HG03571 (cell line): Measurements from ENCODE around the gene NSDHL.

Source experiments
- ATAC-seq: cut with Tn5 transposase; IDR thresholded peaks from one replicate; pipeline ENCODE4 v1.9.1; 2021; ENCODE audit not compliant: unreplicated experiment

NSDHL gene

DNA sequence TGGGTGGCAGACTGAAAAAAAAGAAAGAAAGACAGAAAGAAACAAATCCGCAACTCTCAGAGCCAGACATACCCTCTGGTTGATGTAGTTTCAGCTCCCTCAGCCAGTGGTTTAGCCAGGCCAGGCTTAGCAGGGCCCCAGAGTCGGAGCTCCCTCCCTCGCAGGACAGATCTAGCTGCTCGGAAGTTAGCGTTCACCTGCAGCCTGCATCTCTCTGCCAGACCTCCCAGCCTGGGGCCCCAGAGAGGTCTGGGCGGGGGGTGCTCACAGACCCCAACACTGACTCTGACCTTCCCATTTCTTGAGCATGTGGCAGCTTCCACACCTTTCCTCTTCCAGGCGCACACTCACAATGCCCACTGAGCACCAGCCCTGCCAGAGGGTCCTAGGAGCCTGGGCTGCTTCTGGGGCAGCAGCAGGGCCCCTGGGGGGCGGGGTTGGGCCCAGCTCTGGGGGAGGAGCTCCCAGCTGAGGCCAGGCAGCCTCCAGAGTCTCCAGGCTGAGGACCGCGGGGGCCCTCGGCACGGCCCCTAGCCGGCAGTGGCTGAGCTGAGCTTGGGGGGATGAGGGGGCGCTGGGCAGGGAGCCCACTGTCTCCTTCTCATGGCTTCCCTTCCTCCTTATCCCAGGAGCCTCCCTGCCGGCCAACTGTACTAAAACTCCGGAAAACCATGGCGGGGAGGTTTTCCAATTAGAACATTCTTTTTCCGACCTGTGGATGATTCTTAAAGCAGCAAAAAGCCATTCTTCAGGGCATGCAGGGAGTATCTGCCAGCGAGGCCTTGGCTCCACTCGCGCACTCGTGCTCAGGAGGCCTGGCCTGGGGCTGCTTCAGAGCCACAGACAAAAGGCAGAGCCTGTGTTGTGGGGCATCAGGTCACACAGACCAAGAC lies 62.4 kb downstream of the NSDHL start:
- ATAC-seq, result no peak

DNA sequence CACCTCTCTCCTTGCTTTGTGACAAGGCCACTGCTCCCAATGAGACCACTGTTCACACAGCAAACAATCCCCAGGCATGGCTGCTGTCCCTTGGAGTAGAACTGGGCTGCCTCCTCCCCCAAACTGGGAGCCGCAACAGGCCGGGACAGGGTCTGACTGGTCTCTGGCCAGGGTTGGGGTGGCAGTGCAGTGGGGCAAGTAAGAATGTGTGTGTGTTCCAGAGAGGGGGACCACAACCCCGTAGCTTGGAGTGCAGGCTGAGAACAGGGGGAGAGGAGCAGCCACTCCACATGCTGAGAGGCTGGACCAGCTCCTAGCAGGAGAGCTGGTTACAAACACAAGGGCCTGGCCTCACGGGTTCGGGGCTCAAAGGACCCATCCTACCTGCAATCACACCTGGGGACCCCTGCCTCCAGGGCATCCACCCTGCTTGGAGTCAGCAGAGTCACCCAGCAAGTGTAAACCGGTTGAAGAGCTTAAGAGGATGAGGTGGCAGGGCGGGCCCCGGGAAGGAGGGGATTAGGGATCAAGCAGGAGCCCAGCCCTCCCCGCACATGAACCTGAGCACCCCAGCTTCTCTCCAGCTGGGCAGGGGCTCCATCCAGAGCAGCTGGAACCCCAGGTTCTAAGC lies 63.2 kb downstream of the NSDHL start:
- no peak for ATAC-seq

DNA sequence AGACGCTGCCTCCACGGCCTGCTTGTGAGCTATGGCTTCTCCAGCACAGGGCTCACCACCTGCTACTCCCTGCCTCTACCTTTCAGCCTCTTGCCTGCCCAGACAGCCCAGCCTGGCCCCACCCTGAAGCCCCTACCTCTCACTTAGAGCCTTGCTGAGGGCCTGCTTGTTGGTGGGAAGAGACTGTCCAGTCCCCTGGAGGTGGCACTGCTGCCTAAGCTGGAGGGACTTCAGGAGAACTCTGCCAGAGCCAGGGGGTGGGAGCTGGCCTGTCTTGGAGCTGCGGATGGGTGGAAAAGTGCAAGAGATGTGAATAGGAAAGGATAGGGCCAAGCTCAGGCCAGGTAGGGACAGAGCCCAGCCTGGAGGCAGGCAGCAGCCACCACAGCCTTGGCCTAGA lies 64.3 kb downstream of the NSDHL start:
- no peak for ATAC-seq

DNA sequence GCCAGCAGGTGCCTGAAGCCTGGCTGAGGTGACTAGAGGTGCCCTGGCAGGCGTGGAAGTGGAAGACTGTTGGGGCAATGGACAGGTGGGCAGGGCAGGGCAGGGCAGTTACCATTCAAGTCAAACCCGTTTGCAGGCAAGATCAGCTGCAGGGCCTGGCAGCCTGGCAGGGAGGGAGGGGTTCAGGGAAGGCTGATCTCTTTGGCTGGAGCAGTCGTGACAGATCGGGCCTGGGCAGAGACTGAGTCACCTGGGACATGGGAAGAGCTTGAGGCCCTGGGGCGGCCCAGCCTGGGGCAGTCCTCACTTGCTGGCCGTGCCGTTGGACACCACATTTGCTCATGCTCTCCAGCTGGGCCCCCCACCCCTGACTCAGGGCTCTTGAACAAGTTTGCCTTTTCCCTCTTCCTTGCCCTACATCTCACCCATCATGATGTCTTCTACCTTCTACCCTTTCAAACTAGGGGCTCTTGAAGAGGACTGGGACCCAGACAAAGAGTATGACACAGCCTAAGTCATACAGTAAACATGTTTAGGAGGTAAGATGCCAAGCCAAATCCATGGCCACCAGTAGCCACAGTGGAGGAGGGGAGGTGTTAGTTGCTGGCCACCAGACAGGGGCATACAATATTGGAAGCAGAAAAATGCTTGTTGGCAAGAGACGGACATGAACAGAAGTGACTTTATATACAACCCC lies 65.0 kb downstream of the NSDHL start:
- ATAC-seq, result no peak

DNA sequence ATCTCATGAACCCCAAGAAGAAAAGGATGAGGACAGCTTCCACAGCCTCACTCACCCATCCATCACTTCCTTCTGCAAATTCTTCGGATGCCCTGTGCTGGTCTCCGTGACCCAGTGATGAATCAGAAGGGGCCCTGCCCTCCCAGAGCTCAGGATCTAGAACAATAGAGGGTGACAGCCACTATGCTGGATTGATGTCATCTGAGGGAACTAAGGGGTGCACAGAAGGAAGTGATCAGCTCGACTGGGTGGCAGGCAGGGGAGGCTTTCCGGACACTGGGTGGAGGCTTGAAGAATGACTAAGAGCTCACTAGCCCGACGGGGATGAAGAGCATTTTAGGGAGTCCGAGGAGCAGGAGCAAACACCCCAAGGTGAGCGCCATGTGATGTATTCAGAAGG lies 65.6 kb downstream of the NSDHL start:
- ATAC-seq, result no peak

DNA sequence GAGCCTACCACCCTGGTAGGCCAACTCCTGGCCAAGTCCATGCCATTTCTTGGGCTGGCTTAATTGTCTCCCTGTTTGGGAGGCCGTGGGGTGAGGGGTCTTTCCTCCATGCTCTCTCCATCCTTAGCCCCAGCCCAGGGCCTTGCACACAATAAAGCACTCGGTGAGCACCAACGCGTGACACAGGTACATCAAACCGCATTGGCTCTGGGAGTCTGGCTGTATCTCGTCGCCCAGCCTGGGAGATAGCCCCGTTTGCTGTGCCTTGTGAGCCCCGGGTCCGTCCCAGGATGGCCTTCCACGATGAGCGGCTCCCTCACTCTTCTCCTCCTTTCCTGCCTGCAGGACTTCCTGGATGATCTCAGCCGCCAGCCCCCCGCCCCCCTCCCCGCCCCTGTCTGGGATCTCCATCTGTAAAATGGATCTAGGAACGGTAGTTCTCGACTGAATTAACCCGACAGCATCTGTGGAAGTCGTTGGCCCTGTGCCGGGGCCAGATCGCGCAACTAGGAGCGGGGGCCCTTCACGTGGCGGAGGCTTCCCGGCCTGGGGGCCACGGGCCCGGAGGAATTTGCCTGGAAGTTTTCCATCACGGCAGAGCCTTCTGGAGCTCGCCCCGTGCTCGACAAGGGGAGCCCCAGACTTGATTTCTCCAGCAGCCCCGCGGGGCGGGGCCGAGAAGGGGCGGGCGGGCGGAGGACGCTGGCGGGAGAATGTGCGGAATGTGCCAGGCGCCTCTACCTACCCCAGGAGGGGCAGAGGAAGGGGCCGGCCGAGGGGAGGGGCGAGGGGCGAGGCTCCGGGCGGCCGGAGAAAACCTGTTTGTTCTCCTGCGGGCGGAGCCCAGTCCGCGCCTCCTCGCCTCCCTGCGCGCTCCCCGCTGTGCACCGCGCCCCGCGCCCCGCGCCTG lies 66.6 kb downstream of the NSDHL start, which contains the start of gene ZNF185:
Gene ZNF185, plus strand, starts transcription at position 846 of the 910 bp plus-strand sequence. CDS start 16,423 bp downstream, outside the sequence.
- ATAC-seq, result no peak

DNA sequence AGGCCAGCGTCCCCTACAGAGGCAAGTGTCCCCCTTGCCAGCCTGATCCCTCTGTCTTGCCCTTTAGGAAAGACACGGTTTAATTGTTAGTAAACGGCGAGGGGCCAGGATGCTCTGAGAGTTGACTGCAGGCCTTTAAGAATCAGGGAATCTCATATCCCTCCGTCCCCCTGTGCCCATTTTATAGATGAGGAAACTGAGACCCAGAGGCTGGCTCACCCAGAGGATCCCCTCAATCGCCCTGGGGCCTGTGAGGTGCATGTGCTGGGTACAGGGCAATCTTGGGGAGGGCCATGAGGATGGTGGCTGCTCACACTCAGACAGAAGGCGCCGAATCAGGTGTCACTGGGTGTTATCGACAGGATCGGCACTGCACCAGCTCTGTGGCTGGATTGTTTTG lies 67.6 kb downstream of the NSDHL start:
- no peak for ATAC-seq

DNA sequence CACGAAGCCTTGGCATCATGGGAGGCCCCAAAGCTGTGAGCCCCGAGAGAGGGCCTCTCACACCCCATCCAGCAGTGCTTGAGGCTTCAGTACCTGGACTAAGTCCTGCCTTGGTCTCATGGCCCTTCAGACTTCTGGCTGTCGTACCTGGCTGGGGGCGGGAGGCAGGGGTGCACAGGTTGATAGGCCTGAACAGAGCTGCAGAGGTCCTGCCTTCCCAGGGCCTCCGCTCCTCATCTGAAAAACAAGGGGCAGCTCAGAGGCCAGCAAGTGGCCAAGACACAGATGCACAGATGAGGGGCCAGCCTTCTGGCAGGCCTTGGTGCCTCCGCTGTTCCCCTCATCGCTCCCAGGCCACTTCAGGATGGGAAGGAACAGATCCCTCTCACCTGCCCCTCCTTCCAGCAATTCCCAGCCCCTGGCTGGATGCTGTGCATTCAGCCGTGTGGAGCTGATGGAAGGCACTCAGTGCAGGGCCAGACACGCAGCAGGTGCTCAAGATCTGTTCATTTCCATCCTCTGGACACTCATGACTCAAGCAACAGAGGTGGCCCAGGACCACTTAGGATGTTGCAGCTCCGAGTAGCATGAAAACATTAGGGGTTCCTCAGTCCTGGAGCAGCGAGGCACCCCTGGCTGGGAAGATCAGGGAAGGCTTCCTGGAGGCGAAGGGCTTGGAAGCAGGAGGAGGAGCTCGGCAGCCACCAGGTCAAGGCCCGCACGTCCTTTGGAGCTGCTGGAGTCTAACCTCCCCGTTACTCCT lies 68.4 kb downstream of the NSDHL start:
- no peak for ATAC-seq

DNA sequence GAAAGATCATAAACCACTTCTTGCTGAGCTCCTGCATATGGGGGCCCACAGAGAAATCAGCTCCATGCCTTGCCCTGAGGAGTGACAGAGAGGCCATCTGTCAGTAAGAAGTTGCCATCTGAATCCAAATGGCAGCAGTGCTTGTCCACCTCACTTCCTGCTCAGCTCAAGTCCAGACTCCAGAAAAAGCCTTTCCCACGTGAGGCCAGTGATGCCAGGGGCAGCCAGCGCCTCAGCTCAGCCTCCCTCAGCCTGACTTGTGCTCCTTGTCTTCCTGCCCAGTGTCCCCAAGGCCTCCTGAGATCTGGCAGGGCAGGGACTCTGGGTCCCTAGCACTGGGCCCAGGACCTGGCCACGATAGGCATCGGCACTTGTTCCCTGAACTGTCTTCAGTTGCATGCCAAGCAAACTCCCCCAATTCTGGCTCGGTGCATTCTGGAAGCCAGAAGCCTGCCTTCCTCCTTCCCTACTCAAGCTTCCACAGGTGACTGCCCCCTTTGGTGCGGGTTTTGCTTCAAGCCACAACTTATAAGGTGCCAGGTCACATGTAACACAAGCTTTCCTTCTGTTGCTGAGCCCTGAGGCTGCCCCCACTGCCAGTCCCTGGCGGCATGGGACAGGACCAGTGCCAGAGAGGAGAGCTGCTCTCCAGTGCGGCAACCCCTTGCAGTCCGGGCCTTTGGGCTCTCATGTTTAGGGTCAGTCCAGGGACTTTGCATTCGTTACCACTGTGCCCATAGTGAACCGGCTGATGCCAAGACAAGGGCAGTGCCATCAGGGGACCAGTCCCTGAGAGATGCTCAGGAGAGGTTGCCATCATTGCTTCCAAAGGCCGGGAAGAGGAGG lies 69.2 kb downstream of the NSDHL start:
- no peak for ATAC-seq

DNA sequence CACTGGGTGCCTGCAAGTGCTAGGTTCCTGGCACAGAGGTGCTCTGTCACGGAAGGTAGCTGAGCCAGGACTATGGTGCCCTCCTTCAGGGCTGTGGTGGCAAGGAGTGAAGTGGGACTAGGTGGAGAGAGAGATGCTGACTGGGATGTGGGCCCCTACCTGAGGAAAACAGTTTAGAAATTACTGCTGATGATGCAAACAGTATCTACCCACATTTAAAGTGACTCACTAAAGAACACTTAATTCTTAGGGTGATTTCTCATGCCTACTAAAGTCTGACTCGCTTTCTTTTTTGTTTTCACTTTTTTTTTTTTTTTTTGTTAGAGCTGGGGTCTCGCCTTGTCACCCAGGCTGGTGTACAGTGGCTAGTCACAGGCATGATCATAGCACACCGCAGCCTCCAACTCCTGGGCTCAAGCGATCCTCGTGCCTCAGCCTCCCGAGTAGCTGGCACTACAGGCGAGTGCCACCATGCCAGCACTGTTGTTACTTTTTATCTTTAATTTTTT lies 70.1 kb downstream of the NSDHL start:
- ATAC-seq, result no peak

DNA sequence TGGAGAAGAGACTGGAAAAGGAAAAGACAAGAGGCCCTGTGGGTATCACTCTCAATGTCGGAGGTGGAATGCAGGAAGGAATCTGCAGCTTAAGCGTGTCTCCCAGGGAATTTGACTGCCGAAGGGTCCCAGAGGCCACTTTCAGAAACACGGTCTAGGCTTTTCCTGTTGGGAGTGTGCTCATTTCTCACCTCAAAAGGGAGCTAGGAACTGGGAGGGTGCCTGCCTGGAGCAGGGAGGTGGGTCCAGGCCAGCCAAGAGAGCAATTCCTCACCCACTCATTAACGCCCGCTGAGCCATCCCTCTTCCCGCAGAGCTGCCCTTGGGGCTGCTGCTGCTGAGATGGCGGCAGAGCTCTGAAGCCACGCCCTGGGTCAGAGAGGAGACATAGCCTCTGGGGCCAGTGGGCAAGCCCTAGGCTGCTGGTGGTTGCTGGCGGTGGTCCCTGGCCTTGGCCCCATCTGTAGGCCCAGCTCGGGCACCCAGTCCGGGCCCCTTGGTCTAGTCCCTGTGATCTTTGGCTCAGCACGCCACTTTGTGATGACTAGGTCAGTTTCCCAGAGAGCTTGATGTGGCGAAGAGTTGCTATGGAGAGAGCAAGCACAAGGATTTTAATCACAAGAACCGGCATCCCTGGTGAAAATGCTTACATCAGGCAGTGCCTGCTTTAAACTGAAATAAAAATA lies 71.1 kb downstream of the NSDHL start:
- no peak for ATAC-seq

DNA sequence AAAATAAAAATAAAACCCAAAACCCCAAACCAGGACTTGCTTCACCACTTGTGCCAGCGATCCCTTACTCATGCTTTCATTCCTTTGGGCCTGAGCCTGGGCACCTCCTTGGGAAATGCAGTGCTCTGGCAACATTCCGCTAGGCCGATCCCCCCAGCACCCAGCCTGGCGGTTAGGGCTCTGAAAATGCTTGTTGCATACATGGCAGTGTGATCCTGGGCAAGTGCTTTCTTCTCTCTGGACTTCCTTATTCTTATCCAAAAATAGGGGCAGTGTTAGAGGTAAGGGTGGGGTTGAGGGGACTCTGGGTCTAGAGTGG lies 71.6 kb downstream of the NSDHL start:
- no peak for ATAC-seq

DNA sequence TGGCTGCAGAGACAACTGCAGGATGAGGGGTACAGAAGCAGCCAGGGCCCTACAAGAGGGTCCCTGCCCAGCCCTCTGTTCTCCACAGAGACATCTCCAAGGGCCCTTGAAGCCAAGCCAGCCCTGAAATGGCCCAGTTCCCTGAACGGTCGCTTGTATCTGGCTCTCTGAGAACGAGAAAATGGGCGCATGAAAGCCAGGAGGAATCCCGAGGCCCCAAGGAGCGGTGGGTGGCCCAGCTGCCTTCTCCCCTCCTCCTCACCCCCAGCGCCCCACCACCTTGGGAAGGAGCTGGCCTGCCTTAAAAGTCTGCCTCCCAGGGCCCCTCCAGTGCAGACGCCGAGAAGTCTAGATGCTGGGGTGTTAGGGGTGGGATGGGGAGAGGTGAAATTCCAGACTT lies 72.7 kb downstream of the NSDHL start:
- ATAC-seq, result no peak

DNA sequence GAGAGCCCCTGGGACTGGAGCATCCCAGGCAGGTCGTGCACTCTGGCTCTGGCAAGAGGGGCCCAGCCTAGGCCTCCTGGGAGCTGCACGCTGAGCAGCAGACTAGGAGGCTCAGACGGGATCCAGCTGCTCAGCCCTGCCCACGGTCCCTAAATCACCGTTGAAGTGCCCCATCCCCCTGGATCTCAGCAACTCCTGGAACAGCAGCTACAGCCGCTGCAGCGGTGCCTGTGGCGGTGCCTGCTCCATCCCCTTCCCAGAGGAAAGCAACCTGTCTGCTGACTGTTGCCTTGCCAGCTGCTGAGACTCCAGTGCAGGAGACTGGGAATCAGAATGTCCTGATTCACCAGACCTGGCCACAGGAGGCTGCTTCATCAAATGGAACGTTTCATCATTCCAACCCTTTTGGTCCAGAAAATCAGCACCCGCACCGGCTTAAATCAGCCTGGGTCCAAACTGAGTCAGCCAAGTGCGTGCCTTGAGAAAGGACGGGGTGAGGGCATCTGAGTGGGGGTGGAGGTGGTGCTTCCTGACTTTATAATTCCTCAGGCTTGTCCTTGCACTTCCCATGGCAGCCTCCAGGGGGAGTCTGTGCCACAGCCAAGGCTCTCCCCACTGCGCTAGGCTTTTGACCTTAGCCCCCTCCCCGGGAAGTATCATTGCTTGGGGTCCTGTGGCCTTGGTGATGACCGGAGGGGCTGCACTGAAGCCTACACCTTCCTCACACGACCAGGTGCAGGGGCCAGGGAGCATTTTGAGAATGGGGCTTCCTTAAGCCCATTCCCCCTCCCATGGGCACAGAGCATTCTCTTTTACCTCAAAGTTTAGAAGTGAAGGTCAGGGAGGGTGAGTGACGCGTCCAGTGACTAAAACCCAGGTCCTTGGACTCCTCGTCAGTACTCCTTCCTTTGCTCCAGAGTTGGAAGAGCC lies 73.6 kb downstream of the NSDHL start:
- ATAC-seq, result no peak

DNA sequence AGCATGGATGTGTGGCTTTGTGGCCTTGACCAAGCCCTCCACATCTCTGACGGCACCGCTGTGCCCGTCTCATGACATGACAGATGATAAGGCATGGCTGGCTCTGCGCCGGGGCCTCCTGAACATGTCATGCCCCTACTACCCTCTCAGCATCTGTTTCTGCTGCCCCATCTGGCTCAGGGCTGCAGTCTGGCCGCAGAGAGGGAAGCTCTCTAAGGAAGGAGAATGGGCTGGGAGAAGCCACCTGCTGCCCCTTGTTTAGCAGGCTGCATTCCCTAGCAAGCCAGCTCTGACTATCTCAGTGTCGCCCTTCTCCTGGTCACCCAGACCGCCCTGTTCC lies 74.2 kb downstream of the NSDHL start:
- no peak for ATAC-seq

DNA sequence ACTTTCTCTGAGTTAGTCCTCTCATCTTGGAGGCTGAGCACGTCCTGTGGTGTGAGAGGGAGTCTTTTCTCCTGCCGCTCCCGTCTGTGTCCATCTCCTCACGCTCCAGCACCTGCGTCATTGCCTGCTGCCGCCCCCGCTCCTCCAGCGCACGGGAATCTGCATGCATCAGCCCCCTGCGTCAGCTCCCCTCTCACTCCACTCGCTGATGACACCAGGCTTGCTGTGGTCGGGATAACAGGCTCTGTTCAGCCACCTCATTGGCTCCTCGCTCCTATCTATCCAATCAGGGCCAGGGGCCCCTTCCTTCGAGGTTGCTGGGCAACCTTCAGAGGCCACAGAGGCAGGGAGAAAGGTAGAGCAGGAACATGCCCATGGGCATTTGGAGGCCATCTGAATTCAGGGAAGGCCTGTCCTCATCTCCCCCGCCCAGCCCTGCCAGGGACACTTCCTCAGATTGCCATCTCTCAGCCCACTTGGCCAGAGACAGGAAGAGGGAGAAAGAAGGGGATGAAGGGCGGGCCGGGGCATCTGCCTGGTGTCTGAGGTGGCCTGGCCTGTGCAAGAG lies 76.3 kb downstream of the NSDHL start:
- ATAC-seq, result no peak

DNA sequence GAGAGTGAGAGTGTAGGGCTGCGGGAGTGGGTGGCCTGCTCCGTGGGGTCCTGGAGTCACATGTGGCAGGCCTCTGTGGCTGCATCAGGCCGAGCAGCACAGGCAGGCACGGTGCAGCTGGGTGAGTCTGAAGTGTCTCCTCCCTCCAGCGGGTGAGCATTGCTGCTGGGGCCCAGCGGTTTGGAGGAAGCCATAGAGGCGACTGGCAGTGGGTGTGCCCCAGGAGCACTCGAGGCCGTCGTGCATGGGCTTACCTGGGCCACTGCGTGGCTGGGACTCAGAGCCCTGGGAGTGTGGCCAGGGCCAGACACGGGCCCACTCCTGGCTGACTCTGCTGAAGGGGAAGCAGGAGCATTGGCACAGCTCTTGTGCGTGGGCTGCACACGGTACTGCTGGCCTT lies 77.6 kb downstream of the NSDHL start:
- no peak for ATAC-seq
